HFFc6 (cell line): Measurements from ENCODE around the gene ARMC9. TPM values are rescaled to one million over a fixed set of nuclear protein-coding genes. Genes with fewer than 3 reads are reported as not detected.

Source experiments
- DNase-seq: peaks from one replicate; pipeline ENCODE4 v3.0.0-alpha.2; 2018
- H3K27ac Mint-ChIP-seq: 2 replicates; pipeline ENCODE4 v1.8.0; 2020; ENCODE audit warnings: mild to moderate bottlenecking, mixed read lengths
- H3K27me3 Mint-ChIP-seq: 2 replicates; pipeline ENCODE4 v1.8.0; 2021; ENCODE audit warnings: mild to moderate bottlenecking, moderate library complexity, mixed read lengths; ENCODE audit not compliant: insufficient read depth
- H3K36me3 Mint-ChIP-seq: 2 replicates; pipeline ENCODE4 v1.8.0; 2021; ENCODE audit warnings: low read depth, mixed read lengths
- H3K4me1 Mint-ChIP-seq: 2 replicates; pipeline ENCODE4 v1.8.0; 2020; ENCODE audit warnings: low read depth, mixed read lengths
- H3K4me3 Mint-ChIP-seq: 2 replicates; pipeline ENCODE4 v1.8.0; 2020; ENCODE audit warnings: mild to moderate bottlenecking, moderate library complexity, mixed read lengths
- H3K9me3 Mint-ChIP-seq: 2 replicates; pipeline ENCODE4 v1.8.0; 2020; ENCODE audit warnings: mild to moderate bottlenecking, mixed read lengths
- CTCF ChIP-seq: fragments of 200-600 bp; sonication (generic); IDR thresholded peaks from 2 replicates; pipeline ENCODE4 v1.5.0; 2021; ENCODE audit warnings: antibody characterized with exemption, mild to moderate bottlenecking
- total RNA-seq, 6 experiments: library from RNA; stranded (reverse); fragmentation: NEBNext Ultra II Directional; extraction: Animal tissue kit (Norgen Biotek cat#: 25700); gene quantifications; 2 replicates in 1 of 6; 3 replicates in 5 of 6; pipeline ENCODE4 v1.2.3, GENCODE V29; 2021

ARMC9 gene
- total RNA-seq, 6 experiments from 2014 or later: 49.3 to 93.2 (median 55.7) TPM

GRCh38 chr2:231280846-231281245, 82.4 kb downstream of the ARMC9 start:
- no peak for DNase-seq
- Mint-ChIP-seq H3K27ac (no peak overlapping the region), H3K4me1 (peaks cover 6% of the 10 kb centered on the region), H3K4me3 (no peak overlapping the region), H3K27me3 (peaks cover 5% of the 10 kb centered on the region), H3K36me3 (peaks cover 46% of the 10 kb centered on the region), H3K9me3 (no peaks in the 10 kb centered on the region)
- TF ChIP-seq CTCF: no peak

DNA sequence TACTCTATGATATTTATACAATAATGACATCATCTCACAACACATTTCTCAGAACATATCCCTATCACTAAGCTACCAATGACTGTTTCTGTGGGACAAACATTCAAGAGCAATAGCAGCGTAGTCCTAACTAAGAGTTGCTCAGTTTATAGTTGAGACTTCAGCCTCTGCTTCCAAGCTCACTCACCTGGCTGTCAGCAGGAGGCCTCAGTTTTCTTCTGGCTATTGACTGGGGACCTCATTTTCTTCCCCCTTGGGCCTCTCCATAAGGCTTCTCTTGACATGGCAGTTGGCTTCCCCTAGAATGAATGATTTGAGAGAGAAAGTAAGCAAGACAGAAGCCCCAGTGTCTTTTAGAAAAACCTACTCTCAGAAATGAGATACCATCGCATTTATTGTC, 85.9 kb downstream of the ARMC9 start:
- Mint-ChIP-seq H3K27me3 (peaks cover 2% of the 10 kb centered on the region), H3K4me3 (no peak overlapping the region), H3K4me1 (peaks cover 15% of the 10 kb centered on the region), H3K36me3 (peaks cover 46% of the 10 kb centered on the region), H3K9me3 (no peaks in the 10 kb centered on the region), H3K27ac (no peak overlapping the region)
- TF ChIP-seq CTCF: no peak
- DNase-seq: no peak

- Mint-ChIP-seq H3K27ac (no peak overlapping the region; the same call in 1 of the 2 replicates), H3K4me1 (peaks cover 15% of the 10 kb centered on the region), H3K27me3 (peaks cover 2% of the 10 kb centered on the region), H3K4me3 (no peak overlapping the region), H3K36me3 (peaks cover 42% of the 10 kb centered on the region), H3K9me3 (no peaks in the 10 kb centered on the region)
- no peak for TF ChIP-seq CTCF
- no peak for DNase-seq
Observed at GRCh38 chr2:231286964-231287363, 88.5 kb downstream of the ARMC9 start.

GRCh38 chr2:231287696-231288095, 89.3 kb downstream of the ARMC9 start:
- Mint-ChIP-seq H3K27me3 (peaks cover 2% of the 10 kb centered on the region), H3K9me3 (no peaks in the 10 kb centered on the region), H3K4me3 (no peak overlapping the region), H3K36me3 (peaks cover 44% of the 10 kb centered on the region), H3K4me1 (peaks cover 15% of the 10 kb centered on the region), H3K27ac (no peak overlapping the region; the same call in 1 of the 2 replicates)
- no peak for DNase-seq
- no peak for TF ChIP-seq CTCF

GRCh38 chr2:231288590-231288989, 90.2 kb downstream of the ARMC9 start:
- H3K27me3 Mint-ChIP-seq: no peaks in the 10 kb centered on the region; the same call in 1 of the 2 replicates
- no peaks in the 10 kb centered on the region for H3K9me3 Mint-ChIP-seq
- no peak for TF ChIP-seq CTCF
- H3K36me3 Mint-ChIP-seq: peaks cover 39% of the 10 kb centered on the region
- H3K27ac Mint-ChIP-seq: no peak overlapping the region
- H3K4me1 Mint-ChIP-seq: peaks cover 15% of the 10 kb centered on the region
- no peak for DNase-seq
- no peak overlapping the region for H3K4me3 Mint-ChIP-seq
